K562 (cell line): Measurements from ENCODE around the gene DOCK3.

Experiments
- CHD2 ChIP-seq: IDR thresholded peaks from 2 replicates; pipeline ENCODE4 v1.6.1; 2011; ENCODE audit warnings: low read depth, low read length
- DPF2 ChIP-seq: fragments of 450-650 bp; IDR thresholded peaks from 2 replicates; pipeline ENCODE4 v1.6.1; 2016
- RFX7 ChIP-seq: fragments of 250-450 bp; sonication (Bioruptor Pico); IDR thresholded peaks from 2 replicates; pipeline ENCODE4 v1.5.1; 2021; ENCODE audit warnings: mild to moderate bottlenecking
- RNF2 ChIP-seq: sonication (generic); IDR thresholded peaks from 2 replicates; pipeline ENCODE4 v1.6.1; 2016
- SAFB2 ChIP-seq: fragments of 200-400 bp; formaldehyde crosslinking; IDR thresholded peaks from 2 replicates; pipeline ENCODE4 v1.6.1; 2018; ENCODE audit warnings: borderline replicate concordance, low read length, low read depth, moderate library complexity; ENCODE audit not compliant: severe bottlenecking
- SMC3 ChIP-seq: conservative IDR thresholded peaks from 2 replicates; pipeline ENCODE4 v1.6.1; 2011; ENCODE audit warnings: low read depth, low read length, improper control_type of control experiment; ENCODE audit not compliant: insufficient read depth
- SREBF1 ChIP-seq: fragments of 150-350 bp; IDR thresholded peaks from 2 replicates; pipeline ENCODE4 v1.6.1; 2014; ENCODE audit warnings: antibody characterized with exemption, low read depth, low read length, borderline replicate concordance
- SREBF2 ChIP-seq: sonication (generic); formaldehyde crosslinking; IDR thresholded peaks from 2 replicates; pipeline ENCODE4 v1.4.0; 2020; ENCODE audit warnings: mild to moderate bottlenecking, missing genetic modification reagents
- TRIM28 ChIP-seq: fragments of 450-650 bp; IDR thresholded peaks from 2 replicates; pipeline ENCODE4 v1.6.1; 2017
- ZBTB43 ChIP-seq: sonication (generic); formaldehyde crosslinking; IDR thresholded peaks from 2 replicates; pipeline ENCODE4 v1.8.0; 2023; ENCODE audit warnings: mild to moderate bottlenecking, missing genetic modification reagents
- ZNF644 ChIP-seq: fragments of 200-800 bp; sonication (Bioruptor generic); IDR thresholded peaks from 2 replicates; pipeline ENCODE4 v1.6.1; 2016; ENCODE audit warnings: low read depth, missing genetic modification characterization, missing compliant biosample characterization
- ZNF76 ChIP-seq: fragments of 250-450 bp; sonication (Bioruptor Pico); IDR thresholded peaks from 2 replicates; pipeline ENCODE4 v1.4.0; 2020; ENCODE audit warnings: mild to moderate bottlenecking, moderate library complexity, borderline replicate concordance
- TF ChIP-seq, protein P1 (sequence below), 3 experiments: IDR thresholded peaks in 2 of 3; conservative IDR thresholded peaks in 1 of 3; 2 replicates each; pipeline ENCODE4 v1.5.1; 2011 to 2012; ENCODE audit warnings: low read length in 3 of 3, mild to moderate bottlenecking in 3 of 3, control low read depth in 2 of 3, improper control_type of control experiment in 1 of 3, inconsistent platforms in 1 of 3, low read depth in 1 of 3, mixed read lengths in 1 of 3, moderate library complexity in 1 of 3; ENCODE audit not compliant: insufficient read depth in 2 of 3

DNA sequence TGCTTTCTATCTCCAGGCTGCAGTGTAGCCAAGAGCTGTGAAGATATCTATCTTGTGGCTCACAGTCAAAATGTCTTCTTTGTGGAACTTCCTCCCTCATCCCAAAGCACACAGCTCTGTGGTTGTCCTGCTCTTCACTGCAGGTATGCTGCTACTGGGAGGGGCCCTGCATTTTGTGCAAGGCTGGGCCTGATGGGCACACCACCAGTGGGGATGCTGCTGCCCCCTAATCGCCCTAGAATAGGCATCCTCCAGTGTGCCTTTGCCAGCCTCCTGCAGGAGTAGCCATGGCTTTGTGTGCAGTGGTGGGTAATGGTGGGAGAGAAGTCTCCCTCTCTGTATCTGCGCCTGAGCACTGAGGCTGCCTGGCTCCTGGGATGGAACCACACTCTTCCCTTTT, 297.3 kb downstream of the DOCK3 start:
- no peak for TF ChIP-seq ZBTB43 (CRISPR knock-in tag)
- TF ChIP-seq SAFB2 = no peak
- no peak for TF ChIP-seq CHD2
- no peak for TF ChIP-seq SREBF2 (CRISPR knock-in tag)
- TF ChIP-seq ZNF76 (CRISPR knock-in tag) = no peak
- TF ChIP-seq, protein P1, sequence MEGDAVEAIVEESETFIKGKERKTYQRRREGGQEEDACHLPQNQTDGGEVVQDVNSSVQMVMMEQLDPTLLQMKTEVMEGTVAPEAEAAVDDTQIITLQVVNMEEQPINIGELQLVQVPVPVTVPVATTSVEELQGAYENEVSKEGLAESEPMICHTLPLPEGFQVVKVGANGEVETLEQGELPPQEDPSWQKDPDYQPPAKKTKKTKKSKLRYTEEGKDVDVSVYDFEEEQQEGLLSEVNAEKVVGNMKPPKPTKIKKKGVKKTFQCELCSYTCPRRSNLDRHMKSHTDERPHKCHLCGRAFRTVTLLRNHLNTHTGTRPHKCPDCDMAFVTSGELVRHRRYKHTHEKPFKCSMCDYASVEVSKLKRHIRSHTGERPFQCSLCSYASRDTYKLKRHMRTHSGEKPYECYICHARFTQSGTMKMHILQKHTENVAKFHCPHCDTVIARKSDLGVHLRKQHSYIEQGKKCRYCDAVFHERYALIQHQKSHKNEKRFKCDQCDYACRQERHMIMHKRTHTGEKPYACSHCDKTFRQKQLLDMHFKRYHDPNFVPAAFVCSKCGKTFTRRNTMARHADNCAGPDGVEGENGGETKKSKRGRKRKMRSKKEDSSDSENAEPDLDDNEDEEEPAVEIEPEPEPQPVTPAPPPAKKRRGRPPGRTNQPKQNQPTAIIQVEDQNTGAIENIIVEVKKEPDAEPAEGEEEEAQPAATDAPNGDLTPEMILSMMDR (IDR thresholded peaks at IDR 0.05 in 2 of 3, conservative IDR thresholded peaks at IDR 0.05 in 1 of 3; ENCODE audit: insufficient read depth in 2 of 3, low read depth in 1 of 3, low read length in 3 of 3) = no peak
- no peak for TF ChIP-seq SMC3
- no peak for TF ChIP-seq RNF2
- no peak for TF ChIP-seq DPF2
- no peak for TF ChIP-seq SREBF1
- TF ChIP-seq ZNF644 = no peak
- no peak for TF ChIP-seq TRIM28
- TF ChIP-seq RFX7 (CRISPR knock-in tag) = no peak
